HCT116 (cell line): ENCODE data around the gene TSC22D1. TPM values are rescaled to one million over a fixed set of nuclear protein-coding genes. Genes with fewer than 3 reads are reported as not detected.

Source experiments
- ATAC-seq: fragments of 200-7000 bp; cut with Tn5 transposase; 2 replicates; pipeline ENCODE4 v1.9.1; 2020; ENCODE audit warnings: mild to moderate bottlenecking, moderate library complexity
- BruUV-seq: library from RNA; stranded (reverse); fragments of 400-500 nt; replicated peaks from 2 replicates; lab custom pipeline; 2021; lab: Mats Ljungman, UMichigan
- CTCF ChIA-PET: fragments of 300-600 bp; sonication (Branson Sonifier 250); formaldehyde crosslinking; loops from one replicate; lab custom pipeline; 2021; ENCODE audit warnings: antibody characterized with exemption; lab: Charles Lee
- POLR2A ChIA-PET: fragments of 300-600, 350-600 bp; sonication (Branson Sonifier 250); formaldehyde crosslinking; loops from one replicate; lab custom pipeline; 2021; ENCODE audit warnings: antibody characterized with exemption; lab: Charles Lee
- RAD21 ChIA-PET, 2 experiments: fragments of 300-600 bp; sonication (Branson Sonifier 250); formaldehyde crosslinking; loops; one replicate each; lab custom pipeline; 2023; ENCODE audit warnings: low total read pairs in 2 of 2; ENCODE audit not compliant: uncharacterized antibody in 2 of 2, unreplicated experiment in 2 of 2, low non-redundant PET in 1 of 2; lab: Charles Lee
- DNase-seq: peaks from one replicate; pipeline ENCODE4 v3.0.0-alpha.2; 2010; ENCODE audit warnings: low read depth, low spot score
- H2AFZ ChIP-seq: fragments of 200-600 bp; shearing (Covaris generic), sonication (generic); 2 replicates; pipeline ENCODE4 v1.6.1; 2017; ENCODE audit warnings: low read depth, mixed run types, mixed read lengths, antibody characterized with exemption, low read length; ENCODE audit not compliant: poor library complexity, severe bottlenecking
- H3K27ac ChIP-seq: 2 replicates; pipeline ENCODE4 v1.5.1; 2012; ENCODE audit warnings: low read depth, low read length
- H3K27me3 ChIP-seq: fragments of 200-600 bp; sonication (generic); 2 replicates; pipeline ENCODE4 v1.6.1; 2016; ENCODE audit warnings: mixed run types, low read length, mixed read lengths; ENCODE audit not compliant: insufficient read depth
- H3K36me3 ChIP-seq, 2 experiments: fragments of 200-500 bp in 1 of 2; fragments of 200-600 bp in 1 of 2; sonication (Bioruptor generic) in 1 of 2; sonication (generic) in 1 of 2; 2 replicates each; pipeline versions ENCODE4 v1.5.1 to v1.6.1; 2014 to 2016; ENCODE audit warnings: low read length in 2 of 2, inconsistent platforms in 1 of 2, mixed read lengths in 1 of 2, mixed run types in 1 of 2; ENCODE audit not compliant: insufficient read depth in 2 of 2, control insufficient read depth in 1 of 2
- H3K4me1 ChIP-seq, 2 experiments: fragments of 200-600 bp in 1 of 2; sonication (generic) in 1 of 2; 2 replicates each; pipeline versions ENCODE4 v1.5.1 to v1.6.1; 2012 to 2017; ENCODE audit warnings: low read length in 2 of 2, inconsistent platforms in 1 of 2, mild to moderate bottlenecking in 1 of 2, mixed read lengths in 1 of 2, mixed run types in 1 of 2, moderate library complexity in 1 of 2; ENCODE audit not compliant: insufficient read depth in 2 of 2, control insufficient read depth in 1 of 2
- H3K4me2 ChIP-seq: fragments of 200-600 bp; sonication (generic); 2 replicates; pipeline ENCODE4 v1.6.1; 2017; ENCODE audit warnings: mixed run types, low read length, mixed read lengths
- H3K4me3 ChIP-seq, 2 experiments: fragments of 200-600 bp in 1 of 2; sonication (generic) in 1 of 2; replicated peaks in 1 of 2; 2 replicates each; pipeline ENCODE4 v1.5.1; 2011 to 2016; ENCODE audit warnings: low read length in 2 of 2, control low read depth in 1 of 2, low read depth in 1 of 2, mild to moderate bottlenecking in 1 of 2, mixed read lengths in 1 of 2, mixed run types in 1 of 2
- H3K79me2 ChIP-seq: fragments of 200-600 bp; sonication (generic); 2 replicates; pipeline ENCODE4 v1.6.1; 2017; ENCODE audit warnings: mild to moderate bottlenecking, mixed run types, low read length, moderate library complexity, mixed read lengths; ENCODE audit not compliant: insufficient read depth
- H3K9ac ChIP-seq: fragments of 200-600 bp; sonication (generic); 2 replicates; pipeline ENCODE4 v1.6.1; 2016; ENCODE audit warnings: low read length, mixed read lengths
- H3K9me2 ChIP-seq: fragments of 200-600 bp; sonication (generic), shearing (Covaris generic); 2 replicates; pipeline ENCODE4 v1.6.1; 2017; ENCODE audit warnings: mixed run types, mild to moderate bottlenecking, moderate library complexity; ENCODE audit not compliant: insufficient read depth
- H3K9me3 ChIP-seq, 2 experiments: fragments of 200-500 bp in 1 of 2; fragments of 200-600 bp in 1 of 2; sonication (Bioruptor generic) in 1 of 2; sonication (generic) in 1 of 2; 2 replicates each; pipeline ENCODE4 v1.6.1; 2014 to 2017; ENCODE audit warnings: low read length in 2 of 2, mixed read lengths in 2 of 2, inconsistent platforms in 1 of 2, low read depth in 1 of 2, mild to moderate bottlenecking in 1 of 2, mixed run types in 1 of 2, moderate library complexity in 1 of 2; ENCODE audit not compliant: control insufficient read depth in 1 of 2, insufficient read depth in 1 of 2
- H4K20me1 ChIP-seq: fragments of 200-600 bp; sonication (generic), shearing (Covaris generic); 2 replicates; pipeline ENCODE4 v1.6.1; 2017; ENCODE audit warnings: mixed run types, mild to moderate bottlenecking, moderate library complexity; ENCODE audit not compliant: insufficient read depth
- POLR2A ChIP-seq: IDR thresholded peaks from 2 replicates; pipeline ENCODE4 v1.7.0; 2011; ENCODE audit warnings: borderline replicate concordance; ENCODE audit not compliant: insufficient read depth, insufficient read length; ENCODE audit errors: extremely low read depth
- RAD21 ChIP-seq: IDR thresholded peaks from 2 replicates; pipeline ENCODE4 v1.6.1; 2012; ENCODE audit warnings: low read depth, mild to moderate bottlenecking
- TCF7L2 ChIP-seq: IDR thresholded peaks from 2 replicates; pipeline ENCODE4 v1.7.0; 2011; ENCODE audit warnings: borderline replicate concordance, inconsistent platforms; ENCODE audit not compliant: insufficient read depth, insufficient read length; ENCODE audit errors: extremely low read depth
- ZNF274 ChIP-seq: fragments of 200-500 bp; sonication (Bioruptor generic); IDR thresholded peaks from 2 replicates; pipeline ENCODE4 v1.6.1; 2014; ENCODE audit warnings: mild to moderate bottlenecking, low read depth, low read length, inconsistent platforms
- intact Hi-C: fragments of 100-400 bp; cut with micrococcal nuclease; formaldehyde crosslinking; loops from 2 replicates; pipeline ENCODE4 v1.10.0; 2022
- total RNA-seq: library from RNA; stranded (reverse); gene quantifications from one replicate; pipeline ENCODE4 v1.2.1, GENCODE V29; 2021; ENCODE audit not compliant: unreplicated experiment
- TF ChIP-seq, protein P1 (sequence below): IDR thresholded peaks from 2 replicates; pipeline ENCODE4 v1.6.1; 2012; ENCODE audit warnings: low read depth
- TF ChIP-seq, protein P2 (sequence below): IDR thresholded peaks from 2 replicates; pipeline ENCODE4 v1.6.1; 2012
- TF ChIP-seq, protein P3 (sequence below): IDR thresholded peaks from 2 replicates; pipeline ENCODE4 v1.6.1; 2011; ENCODE audit warnings: mild to moderate bottlenecking, low read length, moderate library complexity; ENCODE audit not compliant: insufficient replicate concordance; ENCODE audit errors: extremely low read depth

TSC22D1 gene
- total RNA-seq, 1 experiment from 2014 or later = 268 TPM

DNA sequence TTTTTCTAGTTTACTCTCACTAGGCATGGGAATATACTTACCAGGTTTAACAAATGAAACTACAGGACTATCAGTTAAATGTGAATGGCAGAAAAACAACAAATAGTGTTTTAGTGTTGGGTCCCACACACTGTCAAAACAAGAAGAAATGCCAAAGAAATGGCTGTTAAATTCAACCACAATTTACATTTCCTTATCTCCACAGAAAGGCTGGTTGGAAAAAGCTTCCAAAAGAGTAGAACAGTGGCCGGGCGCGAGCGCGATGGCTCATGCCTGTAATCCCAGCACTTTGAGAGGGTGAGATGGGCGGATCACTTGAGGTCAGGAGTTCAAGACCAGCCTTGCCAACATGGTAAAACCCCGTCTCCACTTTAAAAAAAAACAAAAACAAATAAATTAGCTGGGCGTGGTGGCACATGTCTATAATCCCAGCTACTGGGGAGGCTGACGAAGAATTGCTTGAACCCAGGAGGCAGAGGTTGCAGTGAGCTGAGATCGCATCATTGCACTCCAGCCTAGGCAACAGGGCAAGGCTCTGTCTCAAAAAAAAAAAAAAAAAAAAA, 136.0 kb downstream of the TSC22D1 start:
- Histone ChIP-seq H3K4me2 (no peak overlapping the region), H3K4me3 (no peak overlapping the region), H3K36me3 (peaks cover 0 to 8% of the 10 kb centered on the region in 2 experiments; a peak in 1 of 4 replicates), H3K27ac (no peak overlapping the region), H3K9ac (no peak overlapping the region), H3K27me3 (no peaks in the 10 kb centered on the region), H3K4me1 (peaks cover 16 to 22% of the 10 kb centered on the region in 2 experiments), H4K20me1 (0 out of 2 replicates have a peak, but pooled peaks cover 6% of the 10 kb centered on the region), H3K9me3 (no peaks in the 10 kb centered on the region), H3K9me2 (no peaks in the 10 kb centered on the region), H3K79me2 (peaks cover 15% of the 10 kb centered on the region), H2AFZ (no peak overlapping the region)
- no peak for TF ChIP-seq TCF7L2
- TF ChIP-seq POLR2A = no peak
- TF ChIP-seq, protein P1, sequence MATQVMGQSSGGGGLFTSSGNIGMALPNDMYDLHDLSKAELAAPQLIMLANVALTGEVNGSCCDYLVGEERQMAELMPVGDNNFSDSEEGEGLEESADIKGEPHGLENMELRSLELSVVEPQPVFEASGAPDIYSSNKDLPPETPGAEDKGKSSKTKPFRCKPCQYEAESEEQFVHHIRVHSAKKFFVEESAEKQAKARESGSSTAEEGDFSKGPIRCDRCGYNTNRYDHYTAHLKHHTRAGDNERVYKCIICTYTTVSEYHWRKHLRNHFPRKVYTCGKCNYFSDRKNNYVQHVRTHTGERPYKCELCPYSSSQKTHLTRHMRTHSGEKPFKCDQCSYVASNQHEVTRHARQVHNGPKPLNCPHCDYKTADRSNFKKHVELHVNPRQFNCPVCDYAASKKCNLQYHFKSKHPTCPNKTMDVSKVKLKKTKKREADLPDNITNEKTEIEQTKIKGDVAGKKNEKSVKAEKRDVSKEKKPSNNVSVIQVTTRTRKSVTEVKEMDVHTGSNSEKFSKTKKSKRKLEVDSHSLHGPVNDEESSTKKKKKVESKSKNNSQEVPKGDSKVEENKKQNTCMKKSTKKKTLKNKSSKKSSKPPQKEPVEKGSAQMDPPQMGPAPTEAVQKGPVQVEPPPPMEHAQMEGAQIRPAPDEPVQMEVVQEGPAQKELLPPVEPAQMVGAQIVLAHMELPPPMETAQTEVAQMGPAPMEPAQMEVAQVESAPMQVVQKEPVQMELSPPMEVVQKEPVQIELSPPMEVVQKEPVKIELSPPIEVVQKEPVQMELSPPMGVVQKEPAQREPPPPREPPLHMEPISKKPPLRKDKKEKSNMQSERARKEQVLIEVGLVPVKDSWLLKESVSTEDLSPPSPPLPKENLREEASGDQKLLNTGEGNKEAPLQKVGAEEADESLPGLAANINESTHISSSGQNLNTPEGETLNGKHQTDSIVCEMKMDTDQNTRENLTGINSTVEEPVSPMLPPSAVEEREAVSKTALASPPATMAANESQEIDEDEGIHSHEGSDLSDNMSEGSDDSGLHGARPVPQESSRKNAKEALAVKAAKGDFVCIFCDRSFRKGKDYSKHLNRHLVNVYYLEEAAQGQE = no peak
- no peak for TF ChIP-seq RAD21
- TF ChIP-seq, protein P2, sequence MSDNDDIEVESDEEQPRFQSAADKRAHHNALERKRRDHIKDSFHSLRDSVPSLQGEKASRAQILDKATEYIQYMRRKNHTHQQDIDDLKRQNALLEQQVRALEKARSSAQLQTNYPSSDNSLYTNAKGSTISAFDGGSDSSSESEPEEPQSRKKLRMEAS = no peak
- TF ChIP-seq, protein P3, sequence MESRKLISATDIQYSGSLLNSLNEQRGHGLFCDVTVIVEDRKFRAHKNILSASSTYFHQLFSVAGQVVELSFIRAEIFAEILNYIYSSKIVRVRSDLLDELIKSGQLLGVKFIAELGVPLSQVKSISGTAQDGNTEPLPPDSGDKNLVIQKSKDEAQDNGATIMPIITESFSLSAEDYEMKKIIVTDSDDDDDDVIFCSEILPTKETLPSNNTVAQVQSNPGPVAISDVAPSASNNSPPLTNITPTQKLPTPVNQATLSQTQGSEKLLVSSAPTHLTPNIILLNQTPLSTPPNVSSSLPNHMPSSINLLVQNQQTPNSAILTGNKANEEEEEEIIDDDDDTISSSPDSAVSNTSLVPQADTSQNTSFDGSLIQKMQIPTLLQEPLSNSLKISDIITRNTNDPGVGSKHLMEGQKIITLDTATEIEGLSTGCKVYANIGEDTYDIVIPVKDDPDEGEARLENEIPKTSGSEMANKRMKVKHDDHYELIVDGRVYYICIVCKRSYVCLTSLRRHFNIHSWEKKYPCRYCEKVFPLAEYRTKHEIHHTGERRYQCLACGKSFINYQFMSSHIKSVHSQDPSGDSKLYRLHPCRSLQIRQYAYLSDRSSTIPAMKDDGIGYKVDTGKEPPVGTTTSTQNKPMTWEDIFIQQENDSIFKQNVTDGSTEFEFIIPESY = no peak
- no peak for TF ChIP-seq ZNF274
- ChIA-PET RAD21 (no interaction called here), POLR2A (interaction anchor here (0.6 kb wide), 2 partner anchors 9 to 33 kb away, joined by 3 read pairs; no protein-coding TSS in a partner anchor), CTCF (interaction anchor here (0.7 to 4.9 kb wide), 3 partner anchors 307 to 532 kb away, joined by 3 to 91 read pairs (median 6); no protein-coding TSS in a partner anchor)
- intact Hi-C loops = no loop called here
- DNase-seq (no peak), ATAC-seq (no peak)
- BruUV-seq = no TSS peak
